HepG2 (cell line): ENCODE measurements around the gene SRCIN1. TPM values are rescaled to one million over a fixed set of nuclear protein-coding genes. Genes with fewer than 3 reads are reported as not detected.

Experiments used
- ARID2 ChIP-seq: sonication (generic); formaldehyde crosslinking; IDR thresholded peaks from 2 replicates; pipeline ENCODE4 v1.8.1; 2022; ENCODE audit warnings: mild to moderate bottlenecking, missing genetic modification reagents, borderline replicate concordance
- IRF2 ChIP-seq: IDR thresholded peaks from 2 replicates; pipeline ENCODE4 v1.6.1; 2018; ENCODE audit warnings: missing genetic modification reagents, missing compliant biosample characterization
- KAT2B ChIP-seq: fragments of 150-350 bp; IDR thresholded peaks from 2 replicates; pipeline ENCODE4 v1.6.1; 2014; ENCODE audit warnings: low read depth, low read length, borderline replicate concordance
- MAF1 ChIP-seq: sonication (generic); formaldehyde crosslinking; IDR thresholded peaks from 2 replicates; pipeline ENCODE4 v1.5.0; 2020; ENCODE audit warnings: missing genetic modification reagents, borderline replicate concordance
- NRL ChIP-seq: sonication (generic); formaldehyde crosslinking; IDR thresholded peaks from 2 replicates; pipeline ENCODE4 v1.5.0; 2020; ENCODE audit warnings: missing genetic modification reagents, mild to moderate bottlenecking, moderate library complexity, borderline replicate concordance
- RFX5 ChIP-seq: IDR thresholded peaks from 2 replicates; pipeline ENCODE4 v1.6.1; 2011; ENCODE audit warnings: low read depth, low read length, improper control_type of control experiment
- SAFB2 ChIP-seq: sonication (generic); formaldehyde crosslinking; IDR thresholded peaks from 2 replicates; pipeline ENCODE4 v1.5.1; 2020; ENCODE audit warnings: missing genetic modification reagents, low read depth, mild to moderate bottlenecking, borderline replicate concordance
- SMAD1 ChIP-seq: sonication (generic); formaldehyde crosslinking; IDR thresholded peaks from 2 replicates; pipeline ENCODE4 v1.4.0; 2020; ENCODE audit warnings: missing genetic modification reagents, low read depth, mild to moderate bottlenecking, borderline replicate concordance
- SNRNP70 ChIP-seq: fragments of 200-400 bp; formaldehyde crosslinking; IDR thresholded peaks from 2 replicates; pipeline ENCODE4 v1.6.1; 2017; ENCODE audit warnings: mild to moderate bottlenecking, low read depth, low read length, moderate library complexity
- TAF1 ChIP-seq: sonication (generic); formaldehyde crosslinking; IDR thresholded peaks from 2 replicates; pipeline ENCODE4 v1.4.0; 2020; ENCODE audit warnings: missing genetic modification reagents
- TOPORS ChIP-seq: sonication (generic); formaldehyde crosslinking; IDR thresholded peaks from 2 replicates; pipeline ENCODE4 v1.8.0; 2023; ENCODE audit warnings: mild to moderate bottlenecking, missing genetic modification reagents
- TSC22D2 ChIP-seq: sonication (generic); formaldehyde crosslinking; IDR thresholded peaks from 2 replicates; pipeline ENCODE4 v1.5.1; 2020; ENCODE audit warnings: missing genetic modification reagents, mild to moderate bottlenecking, borderline replicate concordance
- XBP1 ChIP-seq: sonication (generic); formaldehyde crosslinking; IDR thresholded peaks from 2 replicates; pipeline ENCODE4 v1.5.0; 2020; ENCODE audit warnings: missing genetic modification reagents
- ZFAT ChIP-seq: sonication (generic); formaldehyde crosslinking; conservative IDR thresholded peaks from 2 replicates; pipeline ENCODE4 v1.8.1; 2023; ENCODE audit warnings: missing genetic modification reagents, inconsistent platforms
- ZFP90 ChIP-seq: sonication (generic); formaldehyde crosslinking; IDR thresholded peaks from 2 replicates; pipeline ENCODE4 v1.8.0; 2022; ENCODE audit warnings: missing genetic modification reagents, mild to moderate bottlenecking, inconsistent platforms, borderline replicate concordance
- ZMYM2 ChIP-seq: sonication (generic); formaldehyde crosslinking; IDR thresholded peaks from 2 replicates; pipeline ENCODE4 v1.8.0; 2022; ENCODE audit warnings: mild to moderate bottlenecking, missing genetic modification reagents
- ZNF629 ChIP-seq: sonication (generic); formaldehyde crosslinking; conservative IDR thresholded peaks from 2 replicates; pipeline ENCODE4 v1.5.0; 2020; ENCODE audit warnings: missing genetic modification reagents
- polyA plus RNA-seq, 8 experiments: library from polyadenylated mRNA; depleted of rRNA in 3 of 8; stranded (reverse) in 7 of 8; unstranded in 1 of 8; fragments of >200 nt; fragmentation: Illumina TruSeq in 4 of 8; extraction: Trizol in 4 of 8; gene quantifications; 2 replicates each; pipeline versions ENCODE4 v1.2.1 to v1.2.3, GENCODE V29; 2011 to 2016; ENCODE audit warnings: low read depth in 4 of 8, missing spikeins in 1 of 8, mixed read lengths in 1 of 8; ENCODE audit not compliant: insufficient read depth in 1 of 8
- total RNA-seq, 5 experiments: library from RNA; depleted of rRNA; stranded (reverse); fragments of >200 nt; fragmentation: Illumina TruSeq; extraction: Trizol; gene quantifications; 2 replicates each; pipeline ENCODE4 v1.2.3, GENCODE V29; 2016; ENCODE audit warnings: low read depth in 1 of 5
- TF ChIP-seq, protein P1 (sequence below): IDR thresholded peaks from 2 replicates; pipeline ENCODE4 v1.6.1; 2016; ENCODE audit warnings: low read depth
- TF ChIP-seq, protein P2 (sequence below): sonication (generic); formaldehyde crosslinking; IDR thresholded peaks from 2 replicates; pipeline ENCODE4 v1.4.0; 2020; ENCODE audit warnings: mild to moderate bottlenecking, missing genetic modification reagents
- TF ChIP-seq, protein P3 (sequence below): sonication (generic); formaldehyde crosslinking; IDR thresholded peaks from 2 replicates; pipeline ENCODE4 v1.9.0; 2022; ENCODE audit warnings: missing genetic modification reagents, mild to moderate bottlenecking, borderline replicate concordance
- TF ChIP-seq, protein P4 (sequence below): sonication (generic); formaldehyde crosslinking; IDR thresholded peaks from 2 replicates; pipeline ENCODE4 v1.5.1; 2020; ENCODE audit warnings: mild to moderate bottlenecking, missing genetic modification reagents, moderate library complexity
- TF ChIP-seq, protein P5 (sequence below): sonication (generic); formaldehyde crosslinking; IDR thresholded peaks from 2 replicates; pipeline ENCODE4 v1.8.0; 2022; ENCODE audit warnings: mild to moderate bottlenecking, missing genetic modification reagents, borderline replicate concordance

Gene SRCIN1
- total and polyA plus RNA-seq, 2 of the 13 experiments (the other 11 are each of a cell fraction or from before 2014, with no cell fraction given), result 1.2 to 9.6 TPM

DNA sequence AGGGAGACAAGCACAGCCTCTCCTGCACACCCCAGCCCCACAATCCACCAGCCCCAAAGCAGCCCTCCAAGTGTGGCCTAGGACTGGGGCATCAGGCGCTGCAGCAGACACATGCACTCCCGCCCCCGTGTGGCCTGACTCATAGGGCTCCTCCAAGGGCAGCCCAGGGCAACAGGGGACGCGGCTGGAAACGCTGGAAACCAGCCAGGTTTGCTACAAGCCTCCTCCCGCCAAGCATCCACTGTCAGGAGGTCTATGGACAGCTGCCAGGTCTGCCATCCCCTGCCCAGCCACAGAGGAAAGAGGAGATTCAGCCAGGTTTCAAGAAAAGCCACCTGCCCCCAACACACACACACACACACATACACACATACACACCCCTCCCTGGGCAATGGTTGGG lies 25.8 kb downstream of the SRCIN1 start (continued):
- TF ChIP-seq SAFB2 (CRISPR knock-in tag), result no peak
- TF ChIP-seq, protein P1, sequence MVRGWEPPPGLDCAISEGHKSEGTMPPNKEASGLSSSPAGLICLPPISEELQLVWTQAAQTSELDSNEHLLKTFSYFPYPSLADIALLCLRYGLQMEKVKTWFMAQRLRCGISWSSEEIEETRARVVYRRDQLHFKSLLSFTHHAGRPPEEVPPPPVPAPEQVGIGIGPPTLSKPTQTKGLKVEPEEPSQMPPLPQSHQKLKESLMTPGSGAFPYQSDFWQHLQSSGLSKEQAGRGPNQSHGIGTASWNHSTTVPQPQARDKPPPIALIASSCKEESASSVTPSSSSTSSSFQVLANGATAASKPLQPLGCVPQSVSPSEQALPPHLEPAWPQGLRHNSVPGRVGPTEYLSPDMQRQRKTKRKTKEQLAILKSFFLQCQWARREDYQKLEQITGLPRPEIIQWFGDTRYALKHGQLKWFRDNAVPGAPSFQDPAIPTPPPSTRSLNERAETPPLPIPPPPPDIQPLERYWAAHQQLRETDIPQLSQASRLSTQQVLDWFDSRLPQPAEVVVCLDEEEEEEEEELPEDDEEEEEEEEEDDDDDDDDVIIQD (CRISPR knock-in tag), result no peak
- TF ChIP-seq SMAD1 (CRISPR knock-in tag), result no peak
- no peak for TF ChIP-seq KAT2B
- TF ChIP-seq, protein P2, sequence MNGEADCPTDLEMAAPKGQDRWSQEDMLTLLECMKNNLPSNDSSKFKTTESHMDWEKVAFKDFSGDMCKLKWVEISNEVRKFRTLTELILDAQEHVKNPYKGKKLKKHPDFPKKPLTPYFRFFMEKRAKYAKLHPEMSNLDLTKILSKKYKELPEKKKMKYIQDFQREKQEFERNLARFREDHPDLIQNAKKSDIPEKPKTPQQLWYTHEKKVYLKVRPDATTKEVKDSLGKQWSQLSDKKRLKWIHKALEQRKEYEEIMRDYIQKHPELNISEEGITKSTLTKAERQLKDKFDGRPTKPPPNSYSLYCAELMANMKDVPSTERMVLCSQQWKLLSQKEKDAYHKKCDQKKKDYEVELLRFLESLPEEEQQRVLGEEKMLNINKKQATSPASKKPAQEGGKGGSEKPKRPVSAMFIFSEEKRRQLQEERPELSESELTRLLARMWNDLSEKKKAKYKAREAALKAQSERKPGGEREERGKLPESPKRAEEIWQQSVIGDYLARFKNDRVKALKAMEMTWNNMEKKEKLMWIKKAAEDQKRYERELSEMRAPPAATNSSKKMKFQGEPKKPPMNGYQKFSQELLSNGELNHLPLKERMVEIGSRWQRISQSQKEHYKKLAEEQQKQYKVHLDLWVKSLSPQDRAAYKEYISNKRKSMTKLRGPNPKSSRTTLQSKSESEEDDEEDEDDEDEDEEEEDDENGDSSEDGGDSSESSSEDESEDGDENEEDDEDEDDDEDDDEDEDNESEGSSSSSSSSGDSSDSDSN (CRISPR knock-in tag), result peak; percentile 41; the same call in 1 of the 2 replicates
- no peak; the same call in 1 of the 2 replicates for TF ChIP-seq RFX5
- TF ChIP-seq TOPORS (CRISPR knock-in tag), result no peak
- TF ChIP-seq TSC22D2 (CRISPR knock-in tag), result no peak
- TF ChIP-seq SNRNP70, result no peak
- no peak for TF ChIP-seq TAF1 (CRISPR knock-in tag)
- no peak for TF ChIP-seq ZFAT
- TF ChIP-seq, protein P3, sequence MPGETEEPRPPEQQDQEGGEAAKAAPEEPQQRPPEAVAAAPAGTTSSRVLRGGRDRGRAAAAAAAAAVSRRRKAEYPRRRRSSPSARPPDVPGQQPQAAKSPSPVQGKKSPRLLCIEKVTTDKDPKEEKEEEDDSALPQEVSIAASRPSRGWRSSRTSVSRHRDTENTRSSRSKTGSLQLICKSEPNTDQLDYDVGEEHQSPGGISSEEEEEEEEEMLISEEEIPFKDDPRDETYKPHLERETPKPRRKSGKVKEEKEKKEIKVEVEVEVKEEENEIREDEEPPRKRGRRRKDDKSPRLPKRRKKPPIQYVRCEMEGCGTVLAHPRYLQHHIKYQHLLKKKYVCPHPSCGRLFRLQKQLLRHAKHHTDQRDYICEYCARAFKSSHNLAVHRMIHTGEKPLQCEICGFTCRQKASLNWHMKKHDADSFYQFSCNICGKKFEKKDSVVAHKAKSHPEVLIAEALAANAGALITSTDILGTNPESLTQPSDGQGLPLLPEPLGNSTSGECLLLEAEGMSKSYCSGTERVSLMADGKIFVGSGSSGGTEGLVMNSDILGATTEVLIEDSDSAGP (CRISPR knock-in tag), result peak; percentile 58; the same call in 1 of the 2 replicates
- TF ChIP-seq, protein P4, sequence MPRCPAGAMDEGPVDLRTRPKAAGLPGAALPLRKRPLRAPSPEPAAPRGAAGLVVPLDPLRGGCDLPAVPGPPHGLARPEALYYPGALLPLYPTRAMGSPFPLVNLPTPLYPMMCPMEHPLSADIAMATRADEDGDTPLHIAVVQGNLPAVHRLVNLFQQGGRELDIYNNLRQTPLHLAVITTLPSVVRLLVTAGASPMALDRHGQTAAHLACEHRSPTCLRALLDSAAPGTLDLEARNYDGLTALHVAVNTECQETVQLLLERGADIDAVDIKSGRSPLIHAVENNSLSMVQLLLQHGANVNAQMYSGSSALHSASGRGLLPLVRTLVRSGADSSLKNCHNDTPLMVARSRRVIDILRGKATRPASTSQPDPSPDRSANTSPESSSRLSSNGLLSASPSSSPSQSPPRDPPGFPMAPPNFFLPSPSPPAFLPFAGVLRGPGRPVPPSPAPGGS, result 0 out of 2 replicates have a peak, but pooled peaks have one; percentile 27
- TF ChIP-seq NRL (CRISPR knock-in tag), result no peak
- no peak for TF ChIP-seq XBP1 (CRISPR knock-in tag)
- no peak for TF ChIP-seq ZMYM2 (CRISPR knock-in tag)
- no peak for TF ChIP-seq ZNF629 (CRISPR knock-in tag)
- TF ChIP-seq ARID2 (CRISPR knock-in tag), result no peak
- TF ChIP-seq MAF1, result no peak
- TF ChIP-seq ZFP90 (CRISPR knock-in tag), result no peak
- TF ChIP-seq, protein P5, sequence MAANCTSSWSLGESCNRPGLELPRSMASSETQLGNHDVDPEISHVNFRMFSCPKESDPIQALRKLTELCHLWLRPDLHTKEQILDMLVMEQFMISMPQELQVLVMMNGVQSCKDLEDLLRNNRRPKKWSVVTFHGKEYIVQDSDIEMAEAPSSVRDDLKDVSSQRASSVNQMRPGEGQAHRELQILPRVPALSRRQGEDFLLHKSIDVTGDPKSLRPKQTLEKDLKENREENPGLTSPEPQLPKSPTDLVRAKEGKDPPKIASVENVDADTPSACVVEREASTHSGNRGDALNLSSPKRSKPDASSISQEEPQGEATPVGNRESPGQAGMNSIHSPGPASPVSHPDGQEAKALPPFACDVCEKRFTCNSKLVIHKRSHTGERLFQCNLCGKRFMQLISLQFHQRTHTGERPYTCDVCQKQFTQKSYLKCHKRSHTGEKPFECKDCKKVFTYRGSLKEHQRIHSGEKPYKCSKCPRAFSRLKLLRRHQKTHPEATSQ (CRISPR knock-in tag), result no peak
- no peak for TF ChIP-seq IRF2 (CRISPR knock-in tag)
